SH-SY5Y (cell line): ENCODE data around the gene KLRC3.

Experiments used
- GATA2 ChIP-seq: IDR thresholded peaks from 2 replicates; pipeline ENCODE4 v1.6.1; 2011; ENCODE audit warnings: mild to moderate bottlenecking, low read depth, low read length
- GATA3 ChIP-seq: IDR thresholded peaks from 2 replicates; pipeline ENCODE4 v1.6.1; 2011; ENCODE audit warnings: low read depth, mild to moderate bottlenecking, low read length, moderate library complexity

Gene KLRC3

DNA sequence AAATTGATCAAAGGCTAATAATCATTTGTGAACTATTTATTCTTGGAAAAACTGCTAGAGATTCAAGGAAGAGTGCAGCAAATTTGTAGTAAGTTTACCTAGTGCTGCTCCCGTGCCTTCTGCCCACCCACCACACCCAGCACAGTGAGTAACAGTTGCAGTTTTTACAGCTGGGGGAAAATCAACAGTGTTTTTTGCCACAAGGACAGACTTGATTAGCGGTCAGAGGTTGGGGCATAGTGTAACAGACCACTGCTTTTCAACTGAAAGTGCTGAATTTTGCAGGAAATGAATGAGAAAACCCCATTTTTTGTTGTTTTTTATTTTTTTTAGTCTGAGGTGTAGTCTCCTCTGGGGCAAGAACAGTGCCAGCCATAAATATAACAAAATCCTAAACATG, 23.1 kb downstream of the KLRC3 start:
- no peak for TF ChIP-seq GATA3
- TF ChIP-seq GATA2 = no peak

DNA sequence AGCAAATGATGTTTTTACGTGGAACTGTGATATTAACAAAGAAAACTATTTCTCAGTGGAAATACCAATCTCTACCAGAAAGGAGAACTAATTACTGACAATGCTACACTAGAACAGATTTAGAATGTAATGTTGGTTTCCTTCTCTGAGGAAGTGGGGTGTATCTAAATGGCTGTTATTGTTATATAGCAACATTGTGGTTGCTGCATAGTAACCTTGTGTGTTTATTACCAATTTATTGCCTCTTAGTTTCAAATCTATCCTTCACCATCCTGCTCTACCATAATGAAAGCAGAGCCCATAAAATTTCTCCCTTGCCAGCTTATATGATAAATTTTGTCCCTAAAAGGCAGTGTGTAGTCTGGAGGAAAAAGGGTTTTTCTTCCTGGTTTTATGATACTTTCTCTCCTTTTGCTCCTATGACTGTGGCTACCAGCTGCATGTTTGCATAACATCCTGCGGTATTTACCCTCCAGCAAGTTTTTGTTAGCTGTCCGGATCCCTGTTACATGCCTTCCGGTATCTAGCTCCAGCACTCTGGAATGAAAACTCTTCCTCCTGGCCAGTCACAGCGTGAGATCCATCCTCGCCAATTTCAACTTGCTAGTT, 24.9 kb downstream of the KLRC3 start:
- no peak for TF ChIP-seq GATA3
- no peak for TF ChIP-seq GATA2

DNA sequence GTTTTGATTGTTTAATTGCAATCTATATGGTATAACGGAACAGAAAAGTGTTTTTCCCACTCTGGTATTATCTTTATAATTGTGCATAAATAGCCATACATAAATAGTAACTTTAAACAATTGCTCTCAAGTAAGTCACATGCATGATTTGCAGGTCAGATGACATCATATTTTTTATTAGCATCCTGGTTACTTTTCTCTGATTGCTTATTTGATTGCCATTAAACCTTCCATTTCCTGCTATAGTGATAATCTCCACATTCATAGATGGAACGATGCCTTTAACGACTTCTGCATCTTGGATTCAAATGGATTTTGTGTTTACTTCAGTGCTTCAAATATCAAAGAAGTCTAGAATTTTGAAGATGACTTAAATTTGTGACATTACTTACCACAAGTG, 27.1 kb downstream of the KLRC3 start:
- TF ChIP-seq GATA3 (no peak), GATA2 (no peak)

DNA sequence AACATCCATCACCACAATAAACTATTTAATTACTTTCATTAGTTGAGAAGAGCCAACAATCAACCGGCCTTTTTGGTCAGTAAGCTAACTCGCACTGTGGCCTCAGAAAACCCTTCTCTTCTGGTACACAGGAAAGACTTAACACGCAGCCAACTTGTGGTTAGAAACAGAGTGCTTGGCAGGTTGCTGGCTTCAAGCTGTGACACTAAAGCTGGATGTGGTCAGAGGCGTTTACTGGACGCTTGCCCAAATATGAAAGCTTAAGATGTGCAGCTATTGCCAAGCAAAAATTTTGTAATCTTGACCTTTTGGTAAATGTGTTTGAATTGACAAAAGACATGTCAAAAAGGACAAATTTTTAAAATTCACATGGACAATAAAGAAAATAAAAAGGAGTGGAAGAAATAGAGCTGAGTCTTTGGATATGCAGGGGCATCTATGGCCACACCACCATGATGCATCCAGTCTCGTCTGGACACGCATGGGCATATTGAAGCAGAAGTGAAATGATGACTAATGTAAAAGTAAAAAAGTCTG, 27.9 kb downstream of the KLRC3 start:
- TF ChIP-seq GATA2 (no peak), GATA3 (no peak)

DNA sequence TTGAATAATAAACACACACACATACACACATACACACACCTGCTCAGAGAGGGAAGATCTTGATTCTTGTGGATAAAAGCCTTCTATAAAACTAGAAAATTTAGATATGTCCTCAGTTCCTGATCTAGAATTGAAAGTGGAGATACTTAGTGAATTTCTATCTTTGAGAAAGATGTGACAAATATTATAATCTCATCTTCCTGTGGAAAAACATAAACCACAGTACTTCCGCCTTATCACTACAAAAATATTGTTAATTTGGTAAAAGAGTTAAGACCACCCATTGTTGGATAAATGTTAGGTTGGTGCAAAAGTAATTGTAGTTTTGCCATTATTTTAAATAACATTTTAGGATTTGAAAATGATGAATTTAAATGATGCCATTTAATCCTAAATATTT, 30.5 kb downstream of the KLRC3 start, which contains the start of gene KLRK1:
Gene KLRK1 (minus strand): TSS at position 138 of the 400 bp plus-strand sequence. CDS start 1,231 bp downstream, outside the sequence.
- TF ChIP-seq GATA2 = no peak
- no peak for TF ChIP-seq GATA3

DNA sequence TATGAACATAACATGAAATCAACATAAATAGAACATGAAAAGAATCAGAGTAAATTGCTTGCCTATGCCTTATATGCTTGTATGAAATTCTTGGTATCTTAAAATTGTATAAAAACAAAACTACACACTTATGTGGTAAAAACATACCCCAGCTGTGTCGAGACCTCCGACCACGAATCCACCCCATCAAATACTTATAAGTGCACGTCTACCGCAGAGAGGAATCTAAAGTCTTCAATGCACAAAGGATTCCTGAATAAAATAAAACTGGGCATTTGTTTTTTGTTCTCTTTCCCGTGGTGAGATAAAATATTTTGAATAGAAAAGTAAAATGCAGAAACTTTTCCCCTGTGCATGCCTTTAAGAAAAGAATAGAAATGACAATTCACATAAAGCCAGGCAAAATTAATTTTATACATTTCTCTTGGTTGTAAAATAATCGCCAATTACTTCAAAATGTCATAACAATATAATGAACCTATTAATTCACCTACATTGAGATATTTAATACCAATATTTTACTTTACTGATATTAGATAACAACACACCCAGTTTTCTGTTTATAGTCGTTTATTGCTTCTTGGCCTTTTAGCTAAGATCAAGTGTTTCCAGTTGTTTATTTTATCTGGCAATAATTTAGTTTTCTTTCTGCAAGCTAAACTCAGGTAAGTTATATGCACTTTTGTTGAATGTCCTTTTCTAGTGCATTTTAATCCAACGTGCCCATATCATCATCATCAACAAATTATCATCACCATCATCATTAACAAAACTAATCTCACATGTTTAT, 31.6 kb downstream of the KLRC3 start:
- TF ChIP-seq GATA2 (no peak), GATA3 (no peak)

DNA sequence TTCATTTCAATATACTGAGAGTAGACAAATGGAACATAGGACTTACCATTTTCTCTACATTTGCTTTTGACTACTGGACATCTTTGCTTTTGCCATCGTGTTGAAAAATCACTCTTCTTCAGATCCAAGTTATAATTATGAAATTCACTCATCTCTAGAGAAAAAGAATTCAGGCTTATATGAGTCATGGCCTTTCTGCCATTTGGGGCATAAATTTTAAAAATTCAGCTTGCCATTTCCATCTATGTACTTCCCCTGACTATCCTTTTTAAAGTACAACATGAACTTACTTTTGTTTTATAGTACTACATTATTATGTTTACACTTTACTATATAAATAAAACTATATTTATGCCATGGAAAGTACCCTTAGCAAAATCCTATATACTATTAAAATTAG, 33.5 kb downstream of the KLRC3 start:
- TF ChIP-seq GATA2 (no peak), GATA3 (no peak)

DNA sequence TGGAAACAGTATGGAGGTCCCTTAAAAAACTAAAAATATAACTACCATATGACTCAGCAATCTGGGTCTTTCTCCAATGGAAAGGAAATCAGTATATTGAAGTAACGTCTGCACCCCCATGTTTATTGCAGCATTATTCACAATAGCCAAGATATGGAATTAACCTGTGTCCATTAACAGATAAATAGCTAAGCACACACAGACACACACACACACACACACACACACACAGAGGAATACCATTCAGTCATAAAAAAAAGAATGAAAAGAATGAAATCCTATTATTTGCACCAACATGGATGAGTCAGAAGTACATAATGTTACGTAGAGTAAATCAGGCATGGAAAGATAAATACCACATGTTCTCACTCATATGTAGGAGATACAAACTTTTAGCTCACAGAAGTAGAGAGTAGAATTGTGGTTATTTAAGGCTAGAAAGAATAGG, 35.2 kb downstream of the KLRC3 start:
- TF ChIP-seq GATA2 = no peak
- TF ChIP-seq GATA3 = no peak

DNA sequence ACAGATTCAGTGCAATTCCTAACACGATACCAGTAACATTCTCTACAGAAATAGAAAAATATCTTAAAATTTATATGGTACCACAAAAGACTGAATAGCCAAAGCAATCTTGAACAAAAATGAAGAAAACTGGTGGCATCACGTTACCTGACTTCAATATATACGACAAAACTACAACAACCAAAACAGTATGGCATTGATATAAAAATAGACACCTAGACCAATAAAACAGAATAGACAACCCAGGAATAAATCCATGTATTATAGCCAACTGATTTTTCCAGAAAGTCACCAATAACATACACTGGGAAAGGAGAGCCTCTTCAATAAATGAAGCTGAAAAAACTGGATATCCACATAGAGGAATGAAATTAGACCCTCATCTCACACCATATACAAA, 36.2 kb downstream of the KLRC3 start:
- TF ChIP-seq GATA3 (no peak), GATA2 (no peak)

DNA sequence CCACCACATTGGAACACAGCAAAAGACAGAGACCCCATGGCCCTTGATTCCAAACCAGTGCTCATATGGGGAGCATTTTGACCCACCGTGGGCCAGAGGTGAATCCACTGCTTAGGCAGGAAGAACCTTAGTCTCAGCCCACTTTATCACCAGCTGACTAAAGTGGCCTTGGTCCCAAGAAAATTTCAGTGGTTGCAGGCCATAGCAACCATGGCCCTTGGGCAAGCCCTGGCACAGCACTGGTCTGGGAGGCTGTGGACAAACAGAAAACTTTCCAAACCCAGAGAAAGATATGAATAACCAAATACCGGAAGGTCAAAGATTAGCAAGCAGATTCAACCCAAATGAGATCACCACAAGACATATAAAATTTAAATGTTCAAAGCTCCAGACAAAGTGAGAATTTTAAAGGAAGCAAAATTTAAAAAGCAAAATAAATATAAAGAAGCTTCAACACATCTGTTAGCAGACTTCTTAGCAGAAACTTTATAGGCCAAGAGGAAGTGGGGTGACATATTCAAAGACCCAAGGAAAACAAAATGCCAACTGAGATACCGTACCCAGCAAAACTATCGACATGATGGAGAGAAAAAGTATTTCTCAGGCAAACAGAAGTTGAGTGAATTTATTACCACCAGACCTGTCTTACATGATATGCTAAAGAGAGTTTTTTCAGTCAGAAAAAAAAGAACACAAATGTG, 38.3 kb downstream of the KLRC3 start:
- TF ChIP-seq GATA2 (no peak), GATA3 (no peak)

DNA sequence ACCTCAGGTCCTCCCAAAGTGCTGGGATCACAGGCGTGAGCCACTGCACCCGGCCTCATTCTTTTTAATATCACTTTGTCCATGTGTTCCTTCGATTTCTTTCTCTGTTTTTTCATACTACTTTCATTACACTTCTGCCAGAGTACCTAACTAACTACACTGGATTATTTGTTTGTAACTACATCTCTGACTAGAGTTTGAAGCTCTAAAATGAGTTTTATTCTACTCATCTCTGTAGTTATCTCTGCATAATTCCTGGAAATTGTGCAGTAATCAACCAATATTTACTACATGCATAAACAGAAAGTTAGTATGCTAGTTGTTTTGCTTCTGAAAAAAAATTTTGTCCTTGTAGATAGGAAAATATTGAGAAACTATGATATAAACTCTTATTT, 45.8 kb downstream of the KLRC3 start:
- TF ChIP-seq GATA3 (no peak), GATA2 (no peak)

DNA sequence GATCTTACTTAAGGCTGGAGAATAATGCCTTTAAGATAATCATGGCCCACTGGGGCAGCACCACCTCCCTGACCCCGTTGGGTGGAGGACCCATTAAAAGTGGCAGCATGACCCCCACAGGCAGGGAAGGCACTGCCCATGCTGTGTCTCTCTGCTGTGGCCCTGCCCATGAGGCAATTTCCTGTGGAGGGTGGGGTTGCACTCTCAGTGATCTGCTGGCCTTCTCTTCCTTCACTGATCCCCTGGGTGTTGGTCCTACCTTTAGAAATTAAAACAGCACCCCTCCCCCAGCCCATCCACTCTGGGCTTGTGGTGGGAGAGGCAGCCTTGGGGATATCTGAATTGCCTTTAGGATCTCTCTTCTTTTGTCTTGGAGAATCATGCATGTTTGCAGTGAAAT, 47.8 kb downstream of the KLRC3 start:
- no peak for TF ChIP-seq GATA2
- no peak for TF ChIP-seq GATA3

DNA sequence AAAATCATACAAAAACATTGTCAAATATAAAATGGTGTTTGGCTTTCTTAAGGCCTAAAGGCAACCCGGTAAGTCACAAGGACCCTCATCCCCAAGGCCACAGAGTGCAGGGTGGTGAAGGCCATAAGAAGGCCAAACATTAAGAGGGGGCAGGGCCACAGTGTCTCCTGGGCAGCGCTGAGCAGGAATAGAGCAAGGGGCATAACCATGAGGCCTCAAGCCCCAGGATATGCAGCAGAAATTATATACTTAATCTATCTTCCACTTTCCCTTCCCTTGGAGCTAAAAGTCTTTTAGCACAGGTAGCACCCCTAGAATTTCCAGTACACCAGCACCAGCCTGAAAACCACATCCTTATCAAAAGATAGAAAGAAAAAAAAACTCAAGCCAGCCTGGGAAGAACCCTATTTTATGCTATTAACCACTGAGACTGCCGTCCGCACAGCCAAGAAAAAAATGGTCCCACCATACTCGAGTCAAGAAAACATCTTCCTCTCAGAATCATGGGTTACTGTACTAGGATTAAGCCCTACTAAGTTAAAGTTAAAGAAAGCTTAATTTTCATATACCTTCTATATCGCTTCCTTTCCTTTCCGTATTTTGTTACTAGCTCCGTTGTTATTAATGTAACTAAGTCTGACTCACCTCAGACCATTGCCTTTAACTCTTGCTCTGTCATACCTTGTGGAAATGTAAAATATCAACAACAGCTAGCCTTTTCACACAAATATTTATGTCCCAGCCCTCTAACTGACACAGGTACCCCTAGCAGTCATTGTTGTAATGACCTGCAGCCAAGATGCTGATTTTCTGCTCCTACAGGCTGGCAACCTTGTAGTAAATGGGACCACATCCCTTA, 50.6 kb downstream of the KLRC3 start:
- no peak for TF ChIP-seq GATA3
- TF ChIP-seq GATA2 = no peak
